GM15510 (cell line): Measurements from ENCODE around the gene OOSP1.

Experiments used
- POLR2A ChIP-seq: IDR thresholded peaks from 3 replicates; pipeline ENCODE4 v1.6.1; 2011; ENCODE audit warnings: borderline replicate concordance; ENCODE audit not compliant: insufficient read length; ENCODE audit errors: extremely low read depth

Gene OOSP1

GRCh38 chr11:59990421-59990820 is 52.2 kb downstream of the OOSP1 start:
- TF ChIP-seq POLR2A = no peak

GRCh38 chr11:59992425-59992824 is 54.2 kb downstream of the OOSP1 start:
- TF ChIP-seq POLR2A = no peak

GRCh38 chr11:59997800-59998199 is 59.6 kb downstream of the OOSP1 start:
- TF ChIP-seq POLR2A = no peak

- no peak for TF ChIP-seq POLR2A
These were observed 61.5 kb downstream of the OOSP1 start for GRCh38 chr11:59999691-60000090.

GRCh38 chr11:60003729-60004128 is 65.5 kb downstream of the OOSP1 start:
- no peak for TF ChIP-seq POLR2A

GRCh38 chr11:60005360-60005759 is 67.1 kb downstream of the OOSP1 start:
- TF ChIP-seq POLR2A = no peak
